ENCODE results near the gene VAPB. TPM values are rescaled to one million over a fixed set of nuclear protein-coding genes. Genes with fewer than 3 reads are reported as not detected.

VAPB gene
- total RNA-seq, 2 donors from 2014 or later: 30.0 to 34.3 TPM

DNA sequence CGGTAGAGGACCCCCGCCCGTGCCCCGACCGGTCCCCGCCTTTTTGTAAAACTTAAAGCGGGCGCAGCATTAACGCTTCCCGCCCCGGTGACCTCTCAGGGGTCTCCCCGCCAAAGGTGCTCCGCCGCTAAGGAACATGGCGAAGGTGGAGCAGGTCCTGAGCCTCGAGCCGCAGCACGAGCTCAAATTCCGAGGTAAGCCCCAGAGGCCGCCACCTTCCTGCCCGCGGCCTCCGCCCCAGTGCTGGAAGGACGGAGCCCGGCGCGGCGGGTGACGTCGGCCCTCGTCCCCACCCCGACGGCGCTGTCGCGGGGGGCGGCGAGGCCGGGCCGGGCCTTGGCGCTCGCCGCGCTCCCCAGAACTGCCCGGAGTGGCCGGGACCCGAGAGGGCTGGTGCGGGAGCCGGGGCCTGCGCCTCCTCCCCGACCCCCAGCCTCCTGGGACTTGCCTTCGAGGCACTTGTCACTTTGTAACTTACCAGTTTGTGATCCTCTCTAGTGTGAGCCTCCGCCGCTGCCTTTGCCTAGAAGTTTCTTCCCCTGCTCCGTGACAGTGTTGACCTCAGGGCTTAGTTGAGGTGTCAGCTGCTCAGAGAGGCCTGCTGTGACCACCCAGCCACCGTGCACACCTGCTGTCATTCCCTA is 417 bp downstream of the VAPB start:
- no peaks in the 10 kb centered on the region for H3K9me3 Mint-ChIP-seq
- peak; percentile 64 to 73 for ATAC-seq
- H3K27ac Mint-ChIP-seq: peak overlapping the region; percentile 90 to 92

DNA sequence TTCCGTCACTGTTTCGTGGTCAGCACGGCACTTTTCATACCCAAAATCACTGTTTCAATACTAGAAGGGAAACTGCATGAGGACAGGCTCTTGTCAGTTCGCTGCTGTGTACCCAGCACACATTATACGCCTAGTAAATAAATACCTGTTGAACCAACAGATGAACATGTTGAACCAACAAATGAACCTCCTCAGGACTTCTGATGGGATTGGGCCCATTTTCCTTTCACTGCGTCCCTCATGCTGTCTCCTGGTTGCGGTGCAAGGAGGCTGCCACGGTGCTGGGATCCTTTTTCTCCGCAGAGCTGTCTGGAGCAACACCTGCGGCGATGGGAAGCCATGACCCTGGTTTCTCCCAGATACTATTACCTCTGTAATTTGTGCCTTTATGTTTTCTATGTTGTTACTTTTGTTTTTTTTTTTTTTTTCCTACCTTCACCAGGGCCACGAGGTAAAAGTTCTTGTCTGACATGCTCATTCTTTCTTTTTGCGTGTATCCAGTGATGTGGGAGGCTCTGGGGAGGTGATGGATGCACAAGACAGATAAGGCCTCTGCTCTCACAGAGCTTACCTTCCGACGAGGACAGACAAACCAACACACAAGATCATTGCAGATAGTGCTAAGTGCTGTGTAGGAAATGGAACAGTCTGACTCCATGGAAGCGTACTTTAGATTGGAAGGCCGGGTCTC is 1.1 kb downstream of the VAPB start:
- peak overlapping the region; percentile 99 for H3K4me3 Mint-ChIP-seq

More for the DNA sequence above, 417 bp downstream of the VAPB start:
- Mint-ChIP-seq H3K4me3 (peak overlapping the region; percentile 99), H3K4me1 (ENCODE audit: low read depth in 2 of 2) (peaks cover 36 to 40% of the 10 kb centered on the region in 2 donors), H3K27me3 (peaks cover 1 to 5% of the 10 kb centered on the region in 2 donors), H3K36me3 (peaks cover 18% of the 10 kb centered on the region)
- peak; percentile 64 for DNase-seq (ENCODE audit: low spot score)

DNA sequence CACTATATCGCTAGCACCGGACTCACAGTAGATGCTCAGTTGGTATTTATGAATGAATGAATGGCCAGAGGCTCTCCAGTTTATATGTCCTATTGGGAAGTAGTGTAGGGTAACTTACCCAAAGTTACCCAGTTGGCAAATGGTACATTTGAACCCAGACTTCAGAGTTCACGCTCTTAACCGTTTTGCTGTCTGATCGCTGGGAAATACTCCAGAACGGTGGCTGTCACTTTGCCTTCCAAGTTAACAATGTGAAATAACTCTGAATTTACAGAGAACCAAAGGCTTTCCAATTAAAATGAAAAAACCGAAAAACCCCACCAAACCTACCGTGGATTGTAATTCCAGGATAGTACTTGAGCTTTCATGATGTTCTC is 1.6 kb downstream of the VAPB start:
- peak overlapping the region; percentile 90 to 92 for H3K27ac Mint-ChIP-seq
- peaks cover 36 to 40% of the 10 kb centered on the region in 2 donors for H3K4me1 Mint-ChIP-seq (ENCODE audit: low read depth in 2 of 2)
- no peaks in the 10 kb centered on the region for H3K9me3 Mint-ChIP-seq
- peaks cover 18% of the 10 kb centered on the region for H3K36me3 Mint-ChIP-seq
- ATAC-seq (no peak), DNase-seq (ENCODE audit: low spot score) (no peak)
- peaks cover 0 to 3% of the 10 kb centered on the region in 2 donors for H3K27me3 Mint-ChIP-seq
- peak overlapping the region; percentile 99 for H3K4me3 Mint-ChIP-seq

More for the DNA sequence above, 1.1 kb downstream of the VAPB start:
- H3K27ac Mint-ChIP-seq: peak overlapping the region; percentile 90 to 92
- H3K36me3 Mint-ChIP-seq: peaks cover 18% of the 10 kb centered on the region
- DNase-seq (ENCODE audit: low spot score) (no peak), ATAC-seq (no peak)
- H3K4me1 Mint-ChIP-seq (ENCODE audit: low read depth in 2 of 2): peaks cover 36 to 40% of the 10 kb centered on the region in 2 donors
- no peaks in the 10 kb centered on the region for H3K9me3 Mint-ChIP-seq
- H3K27me3 Mint-ChIP-seq: peaks cover 0 to 3% of the 10 kb centered on the region in 2 donors

DNA sequence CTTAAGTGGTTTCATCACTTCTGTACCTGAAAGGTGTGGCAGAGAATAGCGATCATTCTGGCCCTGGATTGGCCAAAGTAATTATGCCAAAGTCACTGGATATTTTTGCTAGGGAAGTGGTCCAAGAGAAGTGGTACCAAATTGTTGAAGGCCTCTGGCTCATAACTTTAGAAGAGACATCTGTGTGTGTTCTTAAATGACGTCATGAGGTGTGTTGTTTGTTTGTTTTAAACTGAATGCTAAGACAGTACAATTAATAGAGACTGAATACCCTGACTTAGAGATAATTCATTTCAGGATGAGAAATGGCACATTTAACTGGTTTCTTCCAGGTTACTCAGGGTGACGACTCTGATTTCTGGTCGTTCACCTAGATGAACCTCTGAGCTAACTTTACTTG is 3.3 kb downstream of the VAPB start:
- DNase-seq (ENCODE audit: low spot score): no peak
- peaks cover 18% of the 10 kb centered on the region for H3K36me3 Mint-ChIP-seq
- peaks cover 44 to 47% of the 10 kb centered on the region in 2 donors for H3K4me1 Mint-ChIP-seq (ENCODE audit: low read depth in 2 of 2)
- no peaks in the 10 kb centered on the region for H3K9me3 Mint-ChIP-seq
- H3K27ac Mint-ChIP-seq: peak overlapping the region in 1 of 2 donors; percentile 92
- peak overlapping the region; percentile 4 for H3K4me3 Mint-ChIP-seq
- H3K27me3 Mint-ChIP-seq: no peaks in the 10 kb centered on the region
- no peak for ATAC-seq

DNA sequence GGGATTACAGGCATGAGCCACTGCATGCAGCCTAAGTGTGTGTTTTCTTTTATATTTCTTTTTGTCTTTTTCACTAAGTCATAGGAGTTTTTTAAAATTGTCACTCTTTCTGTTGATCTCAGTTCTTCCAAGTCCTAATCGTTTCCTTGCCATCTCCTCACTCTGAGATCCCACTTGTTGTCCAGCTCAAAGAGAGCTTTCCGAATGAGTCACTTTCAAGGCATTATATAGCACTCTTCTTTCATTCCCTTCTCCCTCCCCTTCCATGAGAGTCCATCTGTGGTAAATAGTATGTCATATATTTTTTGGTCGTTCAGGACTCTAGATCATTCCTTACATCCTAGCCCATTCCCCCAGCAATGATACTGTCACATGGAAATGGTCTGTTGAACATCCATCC is 4.3 kb downstream of the VAPB start:
- Mint-ChIP-seq H3K4me3 (no peak overlapping the region), H3K27me3 (no peaks in the 10 kb centered on the region), H3K27ac (peak overlapping the region in 1 of 2 donors; percentile 42), H3K4me1 (ENCODE audit: low read depth in 2 of 2) (peaks cover 49 to 56% of the 10 kb centered on the region in 2 donors), H3K9me3 (no peaks in the 10 kb centered on the region), H3K36me3 (peaks cover 18% of the 10 kb centered on the region)
- DNase-seq (ENCODE audit: low spot score): no peak
- no peak for ATAC-seq

DNA sequence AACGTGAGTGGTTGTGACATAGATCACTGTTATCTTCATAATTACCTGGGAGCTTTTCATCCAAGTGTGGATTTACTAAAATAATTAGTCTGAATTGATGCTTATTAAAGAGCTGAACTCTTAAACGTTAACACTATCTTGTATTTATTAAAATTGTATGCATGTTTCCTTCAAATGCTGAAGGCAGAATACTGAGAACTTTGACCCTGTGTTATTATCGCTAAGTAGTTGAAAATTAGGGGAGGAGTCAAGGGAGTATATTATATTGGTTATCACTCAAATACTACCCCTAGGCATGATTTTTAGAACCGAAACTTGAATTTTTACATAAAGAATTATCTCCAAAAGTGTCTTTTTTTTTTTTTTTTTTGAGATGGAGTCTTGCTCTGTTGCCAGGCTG is 5.8 kb downstream of the VAPB start:
- no peak for ATAC-seq
- DNase-seq (ENCODE audit: low spot score): no peak
- Mint-ChIP-seq H3K4me3 (no peak overlapping the region), H3K36me3 (peaks cover 14% of the 10 kb centered on the region), H3K9me3 (no peaks in the 10 kb centered on the region), H3K27ac (no peak overlapping the region), H3K27me3 (no peaks in the 10 kb centered on the region), H3K4me1 (ENCODE audit: low read depth in 2 of 2) (peaks cover 56 to 65% of the 10 kb centered on the region in 2 donors)

DNA sequence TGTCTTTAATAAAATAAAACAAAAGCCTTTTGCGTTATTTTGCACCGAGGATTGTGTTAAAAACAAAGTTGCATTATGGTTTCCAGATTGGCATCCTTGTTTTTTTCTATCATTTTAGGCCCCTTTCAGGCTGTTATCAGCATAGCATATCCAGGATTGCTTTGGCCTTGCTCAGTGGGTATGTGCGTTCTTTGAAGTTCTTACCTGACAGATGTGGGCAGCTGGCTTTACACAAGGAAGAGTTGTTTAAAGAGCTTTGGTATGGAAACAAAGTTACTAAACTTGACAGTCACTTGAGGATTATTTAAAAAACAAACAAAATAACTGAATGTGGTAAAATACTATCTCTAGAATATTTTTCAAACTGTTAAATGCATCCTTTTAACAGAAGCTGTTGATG is 6.6 kb downstream of the VAPB start:
- DNase-seq (ENCODE audit: low spot score) (no peak), ATAC-seq (no peak)
- Mint-ChIP-seq H3K27me3 (no peaks in the 10 kb centered on the region), H3K36me3 (peaks cover 6% of the 10 kb centered on the region), H3K4me1 (ENCODE audit: low read depth in 2 of 2) (peaks cover 52 to 57% of the 10 kb centered on the region in 2 donors), H3K27ac (no peak overlapping the region), H3K9me3 (no peaks in the 10 kb centered on the region), H3K4me3 (no peak overlapping the region)

DNA sequence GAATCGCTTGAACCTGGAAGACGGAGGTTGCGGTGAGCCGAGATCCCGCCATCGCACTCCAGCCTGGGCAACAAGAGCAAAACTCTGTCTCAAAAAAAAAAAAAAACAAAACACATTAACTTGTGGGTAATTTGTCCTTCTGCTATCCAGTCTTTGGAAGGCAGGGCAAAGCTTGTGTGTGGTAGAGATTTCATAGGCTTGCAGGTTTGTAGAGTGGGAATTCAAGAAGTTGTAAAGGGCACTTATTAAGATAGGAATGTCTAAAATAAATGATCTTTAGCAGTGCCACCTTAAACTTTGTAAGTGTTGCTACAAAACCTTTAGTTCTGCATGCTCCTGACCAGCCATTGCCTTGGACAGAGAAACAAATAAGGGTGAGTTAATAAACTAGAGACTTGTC is 8.4 kb downstream of the VAPB start:
- Mint-ChIP-seq H3K27me3 (no peaks in the 10 kb centered on the region), H3K4me1 (ENCODE audit: low read depth in 2 of 2) (peaks cover 40 to 41% of the 10 kb centered on the region in 2 donors), H3K4me3 (no peak overlapping the region), H3K27ac (no peak overlapping the region), H3K9me3 (no peaks in the 10 kb centered on the region), H3K36me3 (no peaks in the 10 kb centered on the region)
- ATAC-seq: no peak
- DNase-seq (ENCODE audit: low spot score): no peak

DNA sequence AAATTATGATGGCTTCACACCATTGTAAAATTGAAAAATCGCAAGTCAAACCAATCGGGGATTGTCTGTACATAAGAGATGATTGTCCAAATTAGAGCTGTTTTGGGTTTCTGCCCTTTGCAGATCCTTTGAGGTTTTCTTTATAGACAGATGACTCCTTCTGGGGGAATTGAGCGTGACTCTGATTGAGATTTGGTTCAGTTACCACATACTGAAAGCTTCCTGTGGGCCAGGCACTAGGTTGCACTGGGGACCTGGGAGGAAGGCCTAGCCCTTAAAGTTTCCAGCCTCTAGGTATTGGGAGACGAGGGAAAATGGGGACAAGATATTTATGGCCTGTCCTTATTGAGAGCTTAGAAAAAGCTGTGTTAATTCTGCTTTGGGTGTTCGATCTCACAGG is 9.2 kb downstream of the VAPB start:
- no peaks in the 10 kb centered on the region for H3K27me3 Mint-ChIP-seq
- H3K4me1 Mint-ChIP-seq (ENCODE audit: low read depth in 2 of 2): peaks cover 35 to 37% of the 10 kb centered on the region in 2 donors
- DNase-seq (ENCODE audit: low spot score) (no peak), ATAC-seq (no peak)
- H3K4me3 Mint-ChIP-seq: peak overlapping the region; percentile 12
- peak overlapping the region; percentile 32 to 56 for H3K27ac Mint-ChIP-seq
- no peaks in the 10 kb centered on the region for H3K36me3 Mint-ChIP-seq
- no peaks in the 10 kb centered on the region for H3K9me3 Mint-ChIP-seq

DNA sequence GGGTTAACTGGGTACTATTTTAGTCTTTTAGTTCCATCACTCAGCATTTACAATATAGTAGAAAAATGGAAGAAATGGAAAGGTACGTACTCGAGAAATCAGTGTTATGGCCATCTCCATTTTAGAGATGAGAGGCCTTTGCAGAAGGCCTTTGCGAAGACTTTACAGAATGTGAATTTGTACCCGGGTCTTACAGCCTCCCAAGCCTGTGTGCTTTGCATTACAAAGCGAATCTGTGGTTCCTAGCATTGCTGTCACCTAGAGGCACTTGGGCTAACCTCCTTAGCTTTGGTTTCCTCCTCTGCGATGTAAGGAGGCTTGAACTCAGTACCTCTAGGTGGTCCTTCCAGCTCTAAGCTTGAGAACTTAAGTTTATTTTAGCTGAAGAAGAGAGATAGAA is 10.9 kb downstream of the VAPB start:
- no peak overlapping the region for H3K27ac Mint-ChIP-seq
- H3K27me3 Mint-ChIP-seq: no peaks in the 10 kb centered on the region
- H3K9me3 Mint-ChIP-seq: no peaks in the 10 kb centered on the region
- H3K4me1 Mint-ChIP-seq (ENCODE audit: low read depth in 2 of 2): peaks cover 27 to 28% of the 10 kb centered on the region in 2 donors
- H3K4me3 Mint-ChIP-seq: no peak overlapping the region
- H3K36me3 Mint-ChIP-seq: no peaks in the 10 kb centered on the region
- no peak for DNase-seq (ENCODE audit: low spot score)
- no peak for ATAC-seq

DNA sequence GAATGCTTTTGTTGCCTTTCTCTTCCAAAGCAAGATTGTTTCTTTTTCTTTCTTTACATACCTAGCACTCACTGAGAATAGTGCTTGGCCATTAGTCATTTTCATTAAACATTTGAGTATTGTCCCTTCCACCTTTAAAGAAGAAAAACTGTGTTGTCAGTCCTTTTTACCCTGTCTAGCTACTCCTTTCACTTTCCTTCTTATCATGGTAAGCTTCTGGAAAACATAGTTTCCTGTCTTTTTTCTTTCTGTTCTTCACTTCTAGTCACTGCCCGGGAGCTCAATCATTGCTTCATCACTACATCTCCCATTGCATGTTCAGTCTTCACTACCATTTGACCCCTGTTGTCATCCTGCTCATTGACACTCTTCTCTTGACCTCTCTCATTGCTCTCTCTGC is 12.1 kb downstream of the VAPB start:
- peaks cover 26% of the 10 kb centered on the region in 2 donors for H3K4me1 Mint-ChIP-seq (ENCODE audit: low read depth in 2 of 2)
- ATAC-seq: peak in 1 of 2 donors; percentile 67

DNA sequence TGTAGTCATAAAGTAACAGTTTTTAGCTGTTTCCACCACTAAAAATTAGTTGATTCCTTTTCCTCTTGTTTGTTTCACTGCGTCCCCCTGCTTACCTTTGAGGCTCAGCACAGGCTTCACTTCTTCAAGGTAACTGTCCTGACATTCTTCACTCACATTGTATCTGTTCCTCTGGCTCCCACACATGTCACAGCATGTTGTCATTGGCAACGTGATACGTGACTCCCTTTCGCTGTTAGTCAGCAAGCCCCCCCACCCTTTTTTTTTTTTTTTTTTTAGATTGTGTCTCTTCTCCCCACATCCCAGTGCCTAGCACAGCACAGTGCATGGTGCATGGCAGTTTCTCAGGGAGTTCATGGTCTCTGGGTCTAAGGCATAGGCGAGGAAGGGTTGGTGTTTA is 13.3 kb downstream of the VAPB start:
- no peak for ATAC-seq
- H3K4me1 Mint-ChIP-seq (ENCODE audit: low read depth in 2 of 2): peaks cover 20 to 27% of the 10 kb centered on the region in 2 donors
- H3K27me3 Mint-ChIP-seq: no peaks in the 10 kb centered on the region
- H3K36me3 Mint-ChIP-seq: no peaks in the 10 kb centered on the region
- H3K27ac Mint-ChIP-seq: no peak overlapping the region
- no peak for DNase-seq (ENCODE audit: low spot score)
- no peaks in the 10 kb centered on the region for H3K9me3 Mint-ChIP-seq
- no peak overlapping the region for H3K4me3 Mint-ChIP-seq

More for the DNA sequence above, 12.1 kb downstream of the VAPB start:
- no peak overlapping the region for H3K4me3 Mint-ChIP-seq
- H3K9me3 Mint-ChIP-seq: no peaks in the 10 kb centered on the region
- DNase-seq (ENCODE audit: low spot score): no peak
- H3K27ac Mint-ChIP-seq: no peak overlapping the region
- H3K36me3 Mint-ChIP-seq: no peaks in the 10 kb centered on the region
- H3K27me3 Mint-ChIP-seq: no peaks in the 10 kb centered on the region

DNA sequence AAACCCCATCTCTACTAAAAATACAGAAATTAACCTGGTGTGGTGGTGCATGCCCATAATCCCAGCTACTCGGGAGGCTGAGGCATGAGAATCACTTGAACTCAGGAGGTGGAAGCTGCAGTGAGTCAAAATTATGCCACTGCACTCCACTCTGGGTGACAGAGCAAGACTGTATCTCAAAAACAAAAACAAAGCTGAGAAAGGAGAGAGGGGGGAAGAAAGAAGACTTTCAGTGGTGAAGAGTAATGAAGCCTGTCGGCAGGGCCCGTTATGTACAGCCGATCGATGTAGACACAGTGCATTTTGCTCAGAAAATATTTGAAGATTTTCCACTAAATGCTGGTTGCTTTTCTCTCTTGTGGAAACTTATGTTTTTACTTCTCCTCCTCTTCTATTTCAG is 13.8 kb downstream of the VAPB start:
- no peak overlapping the region for H3K4me3 Mint-ChIP-seq
- no peak overlapping the region for H3K27ac Mint-ChIP-seq
- H3K9me3 Mint-ChIP-seq: no peaks in the 10 kb centered on the region
- H3K4me1 Mint-ChIP-seq (ENCODE audit: low read depth in 2 of 2): peaks cover 23 to 27% of the 10 kb centered on the region in 2 donors
- no peak for DNase-seq (ENCODE audit: low spot score)
- no peaks in the 10 kb centered on the region for H3K36me3 Mint-ChIP-seq
- H3K27me3 Mint-ChIP-seq: no peaks in the 10 kb centered on the region
- ATAC-seq: no peak

DNA sequence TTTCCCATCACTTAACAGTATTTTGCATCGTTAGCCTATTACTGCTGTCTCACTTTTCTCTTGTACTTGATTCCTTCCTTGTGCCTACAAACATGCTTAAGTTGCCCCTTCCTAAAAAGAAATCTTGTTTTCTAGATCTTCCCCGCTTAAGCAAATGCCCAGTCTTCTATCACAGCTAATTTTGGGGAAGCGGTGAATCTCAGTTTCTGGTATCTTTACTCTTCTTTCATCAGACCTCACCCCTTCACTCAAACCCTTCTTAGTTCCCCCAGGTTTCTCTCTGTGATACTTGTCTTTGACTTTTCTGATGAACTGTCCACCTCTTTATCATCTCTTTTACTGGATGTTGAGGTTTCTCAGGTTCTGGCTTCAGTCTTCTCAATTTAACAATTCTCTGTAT is 14.2 kb downstream of the VAPB start:
- DNase-seq (ENCODE audit: low spot score): no peak
- no peak overlapping the region for H3K4me3 Mint-ChIP-seq
- no peak for ATAC-seq
- H3K27me3 Mint-ChIP-seq: no peaks in the 10 kb centered on the region
- H3K27ac Mint-ChIP-seq: no peak overlapping the region
- no peaks in the 10 kb centered on the region for H3K36me3 Mint-ChIP-seq
- peaks cover 23 to 27% of the 10 kb centered on the region in 2 donors for H3K4me1 Mint-ChIP-seq (ENCODE audit: low read depth in 2 of 2)
- H3K9me3 Mint-ChIP-seq: no peaks in the 10 kb centered on the region

Measured in natural killer cell treated with Interleukin-12 subunit alpha and Interleukin-12 subunit beta and Interleukin-15 and Interleukin-18, amount 100 ng/mL, for 72 hours (primary cell).